HCT116 (cell line): ENCODE results near the gene INSR.

ENCODE experiments used
- CEBPB ChIP-seq: IDR thresholded peaks from 2 replicates; pipeline ENCODE4 v1.6.1; 2012; ENCODE audit warnings: low read depth
- EZH2 ChIP-seq: fragments of 200-600 bp; sonication (generic); IDR thresholded peaks from 2 replicates; pipeline ENCODE4 v1.6.1; 2017; ENCODE audit warnings: antibody characterized with exemption, mixed run types
- EZH2phosphoT487 ChIP-seq: fragments of 200-600 bp; IDR thresholded peaks from 2 replicates; pipeline ENCODE4 v1.6.1; 2018; ENCODE audit warnings: antibody characterized with exemption, borderline replicate concordance
- JUND ChIP-seq: IDR thresholded peaks from 2 replicates; pipeline ENCODE4 v1.6.1; 2012
- POLR2A ChIP-seq: IDR thresholded peaks from 2 replicates; pipeline ENCODE4 v1.7.0; 2011; ENCODE audit warnings: borderline replicate concordance; ENCODE audit not compliant: insufficient read depth, insufficient read length; ENCODE audit errors: extremely low read depth
- POLR2AphosphoS5 ChIP-seq: IDR thresholded peaks from 2 replicates; pipeline ENCODE4 v1.6.1; 2011; ENCODE audit warnings: mild to moderate bottlenecking, low read depth, low read length, moderate library complexity
- RAD21 ChIP-seq: IDR thresholded peaks from 2 replicates; pipeline ENCODE4 v1.6.1; 2012; ENCODE audit warnings: low read depth, mild to moderate bottlenecking
- REST ChIP-seq: IDR thresholded peaks from 2 replicates; pipeline ENCODE4 v1.6.1; 2012; ENCODE audit warnings: low read depth
- SRF ChIP-seq: IDR thresholded peaks from 2 replicates; pipeline ENCODE4 v1.6.1; 2012; ENCODE audit warnings: low read depth
- TCF7L2 ChIP-seq: IDR thresholded peaks from 2 replicates; pipeline ENCODE4 v1.7.0; 2011; ENCODE audit warnings: borderline replicate concordance, inconsistent platforms; ENCODE audit not compliant: insufficient read depth, insufficient read length; ENCODE audit errors: extremely low read depth
- YY1 ChIP-seq: IDR thresholded peaks from 2 replicates; pipeline ENCODE4 v1.6.1; 2011; ENCODE audit warnings: low read length, low read depth, moderate library complexity, mild to moderate bottlenecking; ENCODE audit not compliant: insufficient replicate concordance; ENCODE audit errors: extremely low read depth
- ZFX ChIP-seq: fragments of 450-650 bp; IDR thresholded peaks from 2 replicates; pipeline ENCODE4 v1.6.1; 2017
- ZNF274 ChIP-seq: fragments of 200-500 bp; sonication (Bioruptor generic); IDR thresholded peaks from 2 replicates; pipeline ENCODE4 v1.6.1; 2014; ENCODE audit warnings: mild to moderate bottlenecking, low read depth, low read length, inconsistent platforms
- TF ChIP-seq, protein P1 (sequence below), 3 experiments: fragments of 200-600 bp in 1 of 3; sonication (generic) in 1 of 3; IDR thresholded peaks in 2 of 3; conservative IDR thresholded peaks in 1 of 3; 2 replicates each; pipeline ENCODE4 v1.5.1; 2012 to 2017; ENCODE audit warnings: low read depth in 2 of 3, low read length in 2 of 3, antibody characterized with exemption in 1 of 3, borderline replicate concordance in 1 of 3, control low read depth in 1 of 3, mild to moderate bottlenecking in 1 of 3, mixed read lengths in 1 of 3, mixed run types in 1 of 3, moderate library complexity in 1 of 3; ENCODE audit not compliant: insufficient read depth in 1 of 3

GRCh38 chr19:7104747-7105447, 189.3 kb downstream of the INSR start:
- TF ChIP-seq POLR2A (no peak), SRF (no peak), YY1 (no peak), REST (no peak), POLR2AphosphoS5 (no peak), TCF7L2 (no peak), EZH2 (no peak), EZH2phosphoT487 (no peak), JUND (no peak), CEBPB (no peak), ZFX (no peak), ZNF274 (no peak), RAD21 (no peak)
- TF ChIP-seq, protein P1, sequence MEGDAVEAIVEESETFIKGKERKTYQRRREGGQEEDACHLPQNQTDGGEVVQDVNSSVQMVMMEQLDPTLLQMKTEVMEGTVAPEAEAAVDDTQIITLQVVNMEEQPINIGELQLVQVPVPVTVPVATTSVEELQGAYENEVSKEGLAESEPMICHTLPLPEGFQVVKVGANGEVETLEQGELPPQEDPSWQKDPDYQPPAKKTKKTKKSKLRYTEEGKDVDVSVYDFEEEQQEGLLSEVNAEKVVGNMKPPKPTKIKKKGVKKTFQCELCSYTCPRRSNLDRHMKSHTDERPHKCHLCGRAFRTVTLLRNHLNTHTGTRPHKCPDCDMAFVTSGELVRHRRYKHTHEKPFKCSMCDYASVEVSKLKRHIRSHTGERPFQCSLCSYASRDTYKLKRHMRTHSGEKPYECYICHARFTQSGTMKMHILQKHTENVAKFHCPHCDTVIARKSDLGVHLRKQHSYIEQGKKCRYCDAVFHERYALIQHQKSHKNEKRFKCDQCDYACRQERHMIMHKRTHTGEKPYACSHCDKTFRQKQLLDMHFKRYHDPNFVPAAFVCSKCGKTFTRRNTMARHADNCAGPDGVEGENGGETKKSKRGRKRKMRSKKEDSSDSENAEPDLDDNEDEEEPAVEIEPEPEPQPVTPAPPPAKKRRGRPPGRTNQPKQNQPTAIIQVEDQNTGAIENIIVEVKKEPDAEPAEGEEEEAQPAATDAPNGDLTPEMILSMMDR (IDR thresholded peaks at IDR 0.05 in 2 of 3, conservative IDR thresholded peaks at IDR 0.05 in 1 of 3; ENCODE audit: borderline replicate concordance in 1 of 3, insufficient read depth in 1 of 3, low read depth in 2 of 3, low read length in 2 of 3), result no peak
